Large intestine (tissue), 3 donors: ENCODE data around the gene NKX3-2. TPM values are rescaled to one million over a fixed set of nuclear protein-coding genes. Genes with fewer than 3 reads are reported as not detected.

ENCODE experiments used
- DNase-seq, 2 donors: peaks; one replicate each; pipeline versions ENCODE4 v3.0.0 to v3.0.0-alpha.2; 2013
- H3K27ac ChIP-seq: one replicate; pipeline ENCODE4 v1.5.1; 2013; ENCODE audit warnings: low read length
- H3K27me3 ChIP-seq: 2 replicates; pipeline ENCODE4 v1.6.1; 2013; ENCODE audit warnings: low read length; ENCODE audit not compliant: control insufficient read depth, insufficient read depth
- H3K36me3 ChIP-seq: 2 replicates; pipeline ENCODE4 v1.6.1; 2013; ENCODE audit warnings: low read length; ENCODE audit not compliant: control insufficient read depth, insufficient read depth
- H3K4me1 ChIP-seq: one replicate; pipeline ENCODE4 v1.6.1; 2013; ENCODE audit warnings: low read length; ENCODE audit not compliant: control insufficient read depth, insufficient read depth
- H3K4me3 ChIP-seq: one replicate; pipeline ENCODE4 v1.5.1; 2013; ENCODE audit warnings: low read length
- H3K9me3 ChIP-seq: one replicate; pipeline ENCODE4 v1.6.1; 2013; ENCODE audit warnings: mild to moderate bottlenecking, low read depth, low read length, moderate library complexity; ENCODE audit not compliant: control insufficient read depth
- WGBS: methylation state at CpG from one replicate; pipeline ENCODE4 v1.1.5; 2013; ENCODE audit warnings: low lambda C conversion rate; ENCODE audit not compliant: insufficient coverage; 5-methylcytosine and 5-hydroxymethylcytosine counted together
- polyA plus RNA-seq: library from polyadenylated mRNA; unstranded; fragments of 120-200 nt; gene quantifications from one replicate; pipeline ENCODE4 v1.2.1, GENCODE V29; 2013

Gene NKX3-2
- polyA plus RNA-seq, 1 donor: 1.7 TPM

DNA sequence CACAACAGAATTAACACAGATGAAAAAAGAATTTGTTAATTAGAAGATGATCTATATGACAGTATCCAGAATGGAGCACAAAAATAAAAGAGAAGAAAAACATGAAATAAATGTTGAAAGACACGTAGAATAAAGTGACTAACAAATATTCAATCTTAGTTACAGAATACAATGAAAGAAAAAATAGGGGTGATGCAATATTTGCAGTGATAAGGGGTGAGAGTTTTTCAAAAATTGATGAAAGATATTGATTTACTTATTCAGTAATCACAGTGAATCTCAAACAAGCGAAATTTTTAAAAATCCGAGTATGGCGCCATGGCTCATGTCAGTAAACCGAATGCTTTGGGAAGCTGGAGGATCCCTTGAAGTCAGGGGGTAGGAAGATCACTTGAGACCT lies 39.9 kb downstream of the NKX3-2 start:
- Histone ChIP-seq H3K36me3 (no peaks in the 10 kb centered on the region), H3K4me3 (no peak overlapping the region), H3K9me3 (no peaks in the 10 kb centered on the region), H3K27me3 (peaks cover 10% of the 10 kb centered on the region), H3K27ac (no peak overlapping the region), H3K4me1 (no peaks in the 10 kb centered on the region)
- WGBS: 75% methylated on average over 2 of the region's 5 CpGs
- no peak for DNase-seq

DNA sequence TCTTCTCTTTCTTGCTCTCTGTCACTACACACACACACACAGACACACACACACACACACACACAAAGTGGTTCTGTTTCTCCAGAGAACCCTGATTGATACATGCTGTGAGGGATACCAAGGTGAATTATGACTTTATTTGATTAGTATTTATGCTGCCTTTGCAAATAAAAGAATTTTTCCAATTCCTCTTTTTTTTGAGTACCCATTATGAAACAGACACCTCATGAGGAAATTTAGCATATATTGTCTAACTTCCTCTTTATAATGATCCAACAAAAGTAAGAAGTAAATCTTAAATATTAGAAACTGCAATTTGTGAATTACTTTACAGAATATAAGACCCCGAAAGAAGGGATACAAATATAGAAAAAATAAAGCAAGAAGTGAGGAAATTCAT lies 45.8 kb downstream of the NKX3-2 start:
- H3K4me3 ChIP-seq: no peak overlapping the region
- no peak for DNase-seq
- 100% methylated on average over 1 of the region's 1 CpG for WGBS
- H3K36me3 ChIP-seq: no peaks in the 10 kb centered on the region
- no peaks in the 10 kb centered on the region for H3K4me1 ChIP-seq
- H3K27me3 ChIP-seq: peaks cover 14% of the 10 kb centered on the region
- H3K9me3 ChIP-seq: no peaks in the 10 kb centered on the region
- no peak overlapping the region for H3K27ac ChIP-seq

GRCh38 chr4:13496605-13497004 lies 47.7 kb downstream of the NKX3-2 start:
- no peaks in the 10 kb centered on the region for H3K36me3 ChIP-seq
- DNase-seq: no peak
- H3K27me3 ChIP-seq: peaks cover 14% of the 10 kb centered on the region
- H3K4me1 ChIP-seq: no peaks in the 10 kb centered on the region
- H3K4me3 ChIP-seq: no peak overlapping the region
- H3K9me3 ChIP-seq: no peaks in the 10 kb centered on the region
- H3K27ac ChIP-seq: no peak overlapping the region
- no CpG with 5 or more reads among the region's 2 CpGs for WGBS

DNA sequence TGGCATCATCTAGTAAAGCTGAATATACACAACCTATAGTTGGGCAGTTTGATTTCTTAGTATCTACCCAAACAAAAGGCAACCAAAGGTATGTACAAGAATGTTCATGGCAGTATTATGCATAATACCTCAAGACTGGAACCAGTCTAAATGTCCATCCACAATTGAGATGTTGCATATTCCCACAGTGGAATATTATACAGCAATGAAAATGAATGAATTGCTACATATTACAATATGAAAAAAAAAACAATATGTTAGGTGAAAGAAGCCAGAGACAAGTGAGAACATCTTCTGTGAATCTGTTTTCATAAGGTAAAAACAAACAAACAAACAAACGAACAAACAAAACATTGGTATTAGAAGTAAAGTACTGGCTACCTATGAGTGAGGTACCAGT lies 48.6 kb downstream of the NKX3-2 start:
- 100% methylated on average over 1 of the region's 1 CpG for WGBS
- Histone ChIP-seq H3K9me3 (no peaks in the 10 kb centered on the region), H3K36me3 (no peaks in the 10 kb centered on the region), H3K27me3 (peaks cover 11% of the 10 kb centered on the region), H3K4me3 (no peak overlapping the region), H3K27ac (no peak overlapping the region), H3K4me1 (no peaks in the 10 kb centered on the region)
- DNase-seq: no peak

DNA sequence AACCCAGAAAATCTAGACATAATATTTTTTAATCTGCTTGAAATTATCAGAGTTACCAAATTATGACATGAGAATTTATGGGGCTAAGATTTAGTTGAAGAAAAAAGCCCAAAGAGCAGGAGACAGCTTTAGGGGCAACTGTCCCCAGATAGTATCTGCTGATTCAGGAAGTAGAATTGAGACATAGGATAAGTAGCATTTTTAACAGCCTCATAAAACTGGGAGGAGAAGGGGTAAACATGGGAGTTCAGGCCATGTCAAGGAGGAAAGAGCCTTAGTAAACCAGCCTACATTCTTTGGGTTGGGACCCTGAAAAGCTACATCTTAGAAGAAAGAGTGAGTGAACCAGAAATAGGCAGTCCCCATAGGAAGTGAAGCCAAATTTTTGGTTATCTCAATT lies 50.5 kb downstream of the NKX3-2 start:
- H3K27me3 ChIP-seq: peaks cover 3% of the 10 kb centered on the region
- no peak overlapping the region for H3K4me3 ChIP-seq
- H3K9me3 ChIP-seq: no peaks in the 10 kb centered on the region
- no peak for DNase-seq
- no peaks in the 10 kb centered on the region for H3K36me3 ChIP-seq
- no peaks in the 10 kb centered on the region for H3K4me1 ChIP-seq
- no peak overlapping the region for H3K27ac ChIP-seq

GRCh38 chr4:13492747-13493146 lies 51.6 kb downstream of the NKX3-2 start:
- no peaks in the 10 kb centered on the region for H3K36me3 ChIP-seq
- WGBS: no CpG with 5 or more reads among the region's 3 CpGs

More at GRCh38 chr4:13492747-13493146, 51.6 kb downstream of the NKX3-2 start:
- no peak for DNase-seq
- Histone ChIP-seq H3K27ac (no peak overlapping the region), H3K4me3 (no peak overlapping the region), H3K27me3 (peaks cover 5% of the 10 kb centered on the region), H3K4me1 (no peaks in the 10 kb centered on the region), H3K9me3 (no peaks in the 10 kb centered on the region)

Other genes starting within 250 kb of the NKX3-2 start
- gene RAB28, start 60.2 kb downstream of the NKX3-2 start, polyA plus RNA-seq: 18.4 TPM
- gene BOD1L1, start 83.2 kb upstream of the NKX3-2 start, polyA plus RNA-seq: 37.3 TPM